ENCODE measurements around the gene IREB2.

IREB2 gene

DNA sequence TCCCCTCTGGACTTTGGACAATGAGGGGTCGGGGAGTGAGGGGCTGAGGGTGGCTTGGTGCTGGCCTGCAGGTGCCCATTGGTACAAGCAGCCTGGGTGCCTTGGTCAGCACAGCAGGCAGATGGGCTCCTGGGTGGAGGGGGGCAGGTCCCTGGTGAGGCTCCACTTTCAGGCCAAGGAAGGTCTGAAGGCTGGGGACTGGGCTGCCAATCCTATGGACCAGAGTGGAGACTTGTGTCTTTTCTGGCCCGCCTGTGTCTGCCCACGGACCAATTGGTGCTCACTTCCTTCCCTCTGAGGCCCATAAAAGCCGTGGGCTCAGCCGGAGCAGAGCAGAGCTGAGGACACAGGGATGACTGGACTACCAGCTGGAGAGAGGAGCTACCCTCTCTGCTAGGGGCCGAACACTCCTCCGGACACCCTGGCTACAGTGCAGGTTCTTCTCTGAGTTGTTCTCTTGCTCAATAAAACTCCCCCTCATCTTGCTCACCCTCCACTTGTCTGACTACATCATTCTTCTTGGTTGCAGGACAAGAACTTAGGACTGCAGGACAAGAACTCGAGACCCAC lies 31.9 kb upstream of the IREB2 start:
- DNase-seq (ENCODE audit: low read depth in 2 of 2) = no peak

DNA sequence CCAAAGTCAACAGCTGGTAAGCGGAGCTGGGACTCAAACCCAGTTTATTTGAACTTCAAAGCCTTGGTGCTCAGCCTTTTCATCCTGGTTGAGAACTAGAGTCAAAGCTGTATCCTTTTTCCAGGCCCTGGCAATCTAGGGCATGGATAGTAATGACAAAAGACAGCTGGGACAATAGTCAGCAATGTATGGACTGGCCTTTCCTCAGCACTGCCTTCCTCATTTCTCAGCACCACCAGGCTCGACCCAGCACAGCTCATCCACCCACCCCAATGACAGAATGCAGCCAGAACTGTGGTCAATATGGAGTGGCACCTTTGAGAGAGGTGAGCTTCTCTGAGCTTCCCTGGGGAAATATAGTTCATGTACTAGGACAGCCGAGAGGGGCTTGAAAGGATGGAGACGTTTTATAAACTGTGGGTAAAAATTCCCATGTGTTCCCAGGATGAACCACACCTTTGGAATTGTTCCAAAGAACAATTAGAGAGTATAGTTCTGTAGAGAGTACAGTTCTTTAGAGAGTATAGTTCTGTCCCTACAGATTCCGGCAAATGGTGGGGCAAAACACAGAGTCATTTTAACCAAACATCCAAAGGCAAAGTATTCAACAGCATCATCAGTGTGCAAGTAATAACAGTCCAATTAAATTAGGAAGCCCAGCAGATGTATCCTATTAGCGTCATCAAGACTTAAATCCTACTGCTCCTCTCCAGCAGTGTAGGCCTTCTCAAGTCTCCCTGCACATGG lies 30.2 kb upstream of the IREB2 start:
- DNase-seq (ENCODE audit: low read depth in 2 of 2) = no peak

DNA sequence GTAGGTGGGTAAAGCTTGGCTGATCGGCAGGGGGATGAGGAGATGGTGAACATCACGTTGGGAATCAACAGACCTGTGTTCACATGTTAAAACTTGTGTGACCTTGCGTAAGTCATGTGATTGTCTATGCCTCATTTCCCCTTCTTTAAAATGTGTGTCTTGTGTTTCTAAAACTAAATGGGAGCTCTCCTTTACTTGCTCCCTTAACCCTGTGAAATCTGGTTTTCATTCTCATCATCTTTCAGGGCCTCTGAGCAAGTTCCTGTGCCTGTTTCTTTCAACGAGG lies 29.7 kb upstream of the IREB2 start:
- DNase-seq (ENCODE audit: low read depth in 2 of 2) = no peak

DNA sequence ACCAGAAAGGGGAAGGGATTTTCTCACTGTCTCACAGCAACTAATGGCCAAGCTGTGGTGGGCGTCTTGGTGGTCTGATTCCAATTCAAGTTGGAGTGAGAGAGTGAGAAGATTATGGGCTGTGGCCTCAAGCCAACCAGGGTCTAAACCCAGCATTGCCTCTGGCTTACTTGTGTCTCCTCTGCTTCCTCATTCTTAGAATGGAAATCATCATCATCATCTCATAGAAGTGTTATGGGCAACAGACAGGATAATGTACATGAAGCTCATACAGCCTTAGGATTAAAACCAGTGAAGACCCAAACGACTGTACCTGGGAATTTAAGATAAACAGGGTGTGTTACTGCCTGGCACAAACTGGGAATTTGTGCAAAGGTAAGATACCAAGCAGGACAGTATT lies 29.1 kb upstream of the IREB2 start:
- no peak for DNase-seq (ENCODE audit: low read depth in 2 of 2)

DNA sequence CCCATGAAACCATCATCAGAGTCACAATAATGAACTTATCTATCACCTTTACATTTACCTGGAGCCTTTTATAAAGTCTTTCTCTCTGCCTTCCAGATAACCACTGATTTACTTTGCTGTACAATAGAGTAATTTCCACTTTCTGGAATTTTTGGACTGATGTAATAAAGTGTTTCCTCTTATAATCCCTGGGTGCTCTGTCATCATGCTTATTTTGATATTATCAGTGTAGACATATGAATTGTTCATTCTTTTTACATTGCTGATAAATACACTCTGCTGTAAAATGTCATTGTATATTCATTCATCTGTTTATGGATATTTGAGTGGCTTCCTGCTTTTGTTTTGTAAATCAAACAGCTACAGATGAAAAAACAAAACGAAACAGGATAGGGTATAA lies 27.0 kb upstream of the IREB2 start:
- DNase-seq (ENCODE audit: low read depth in 2 of 2) = no peak

DNA sequence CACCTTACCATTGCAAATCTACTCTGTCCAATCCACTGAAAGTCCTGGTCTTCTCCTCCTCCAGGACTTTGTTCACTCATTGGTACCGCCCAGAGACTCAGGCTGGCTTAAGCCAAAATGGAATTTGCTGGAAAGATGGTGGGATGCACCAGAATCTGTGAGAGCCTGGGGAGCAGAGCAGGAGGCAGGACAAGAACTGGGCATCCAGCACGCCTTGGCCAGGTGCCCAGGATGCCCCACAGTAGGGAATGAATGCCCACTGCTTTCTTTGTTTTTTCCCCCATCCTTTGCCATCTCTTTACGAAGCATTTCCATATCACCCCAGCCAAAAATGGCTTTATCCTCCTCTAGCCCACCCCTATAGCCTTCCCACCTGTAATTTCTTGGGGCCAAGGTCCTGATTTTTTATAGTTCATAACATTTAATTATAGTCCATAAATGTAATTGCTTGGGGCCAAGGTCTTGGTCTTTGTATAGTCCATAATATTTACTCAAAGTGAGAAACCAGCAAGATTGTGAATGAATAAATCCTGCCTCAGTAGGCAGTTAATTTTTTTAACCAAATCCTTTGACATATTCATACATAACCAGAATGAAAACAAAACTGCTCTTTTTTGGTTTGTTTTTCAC lies 23.3 kb upstream of the IREB2 start:
- DNase-seq (ENCODE audit: low read depth in 2 of 2) = no peak

DNA sequence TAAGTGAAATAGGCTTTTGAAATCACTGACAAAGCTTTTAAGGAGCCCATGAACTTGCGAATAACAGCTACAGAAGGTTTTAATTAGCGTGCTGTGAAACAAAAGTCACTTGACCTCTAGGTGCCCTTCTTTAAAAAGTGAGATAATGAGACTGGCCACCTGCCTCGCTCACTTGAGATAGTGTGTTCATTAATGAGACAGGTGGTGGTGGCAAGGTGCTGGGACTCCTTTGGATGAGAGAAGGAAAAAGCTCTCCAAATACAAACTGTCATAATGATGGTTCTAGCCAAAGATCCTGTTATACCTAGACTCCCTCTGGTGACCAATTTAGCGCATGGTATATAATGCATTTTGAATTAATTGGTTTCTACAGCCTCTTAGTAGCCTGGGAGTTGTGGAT lies 22.7 kb upstream of the IREB2 start:
- no peak for DNase-seq (ENCODE audit: low read depth in 2 of 2)

DNA sequence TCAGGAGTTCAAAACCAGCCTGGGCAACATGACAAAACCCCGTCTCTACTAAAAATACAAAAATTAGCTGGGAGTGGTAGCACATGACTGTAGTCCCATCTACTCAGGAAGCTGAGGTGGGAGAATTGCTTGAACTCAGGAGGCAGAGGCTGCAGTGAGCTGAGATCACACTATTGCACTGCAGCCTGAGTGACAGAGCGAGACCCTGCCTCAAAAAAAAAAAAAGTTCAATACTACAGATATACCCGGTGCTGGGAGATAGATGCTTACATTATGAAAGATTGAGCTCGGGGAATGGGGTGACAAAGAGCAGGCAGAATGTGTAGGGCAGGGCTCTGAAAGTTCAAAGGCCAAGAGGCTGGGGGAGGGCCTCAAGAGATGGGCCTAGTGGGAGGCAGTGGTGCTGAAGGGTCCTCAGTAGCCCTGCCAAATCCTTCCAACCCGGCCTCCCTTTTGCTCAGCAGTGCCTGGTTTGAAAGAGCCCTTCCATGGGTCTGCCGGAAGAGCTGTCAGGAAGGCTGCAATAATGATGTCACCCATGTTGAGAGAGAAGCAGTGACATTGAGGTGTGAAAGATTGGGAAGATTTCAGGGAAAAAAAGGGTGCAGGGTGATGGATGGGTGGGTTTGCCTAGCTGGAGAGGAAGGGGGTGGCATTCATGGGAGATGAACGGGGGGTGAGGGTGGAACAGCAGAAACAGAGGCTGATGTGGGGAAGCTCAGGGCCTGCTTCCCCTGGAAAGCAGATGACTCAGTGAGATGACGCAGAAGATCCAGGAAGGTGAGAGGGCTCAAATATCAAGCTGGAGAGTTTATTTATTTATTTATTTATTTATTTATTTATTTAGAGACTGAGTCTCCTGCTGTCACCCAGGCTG lies 20.0 kb upstream of the IREB2 start:
- DNase-seq (ENCODE audit: low read depth in 2 of 2) = no peak

DNA sequence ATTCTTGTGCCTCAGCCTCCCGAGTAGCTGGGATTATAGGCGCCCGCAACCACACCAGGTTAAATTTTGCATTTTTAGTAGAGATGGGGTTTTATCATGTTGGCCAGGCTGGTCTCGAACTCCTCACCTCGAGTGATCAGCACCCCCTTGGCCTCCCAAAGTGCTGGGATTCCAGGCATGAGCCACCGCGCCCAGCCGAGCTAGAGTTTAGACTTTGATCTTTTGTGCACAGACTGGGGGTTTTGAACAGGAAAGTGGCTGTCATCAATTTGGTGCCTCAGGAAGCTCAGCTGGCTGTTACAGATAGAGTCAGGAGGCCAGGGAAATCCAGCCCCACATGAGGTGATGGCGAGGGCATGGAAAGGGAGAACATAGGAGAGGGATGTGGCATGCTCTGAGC lies 19.3 kb upstream of the IREB2 start:
- no peak for DNase-seq (ENCODE audit: low read depth in 2 of 2)

DNA sequence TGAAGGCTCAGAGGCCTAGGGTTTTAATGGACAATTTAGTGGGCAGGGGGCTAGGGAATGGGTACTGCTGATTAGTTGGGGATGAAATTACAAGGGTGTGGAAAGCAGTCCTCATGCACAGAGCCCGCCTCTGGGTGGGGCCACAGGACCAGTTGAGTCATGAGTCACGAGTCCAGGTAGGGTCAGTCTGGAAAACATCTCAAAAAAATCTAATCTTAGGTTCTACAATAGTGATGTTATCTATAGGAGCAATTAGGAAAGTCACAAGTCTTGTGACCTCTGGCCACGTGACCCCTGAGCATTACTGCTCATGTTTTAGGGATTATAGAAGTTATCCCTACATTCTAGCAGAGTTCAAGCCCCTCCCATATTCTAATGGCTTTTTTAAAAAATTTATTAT lies 18.6 kb upstream of the IREB2 start:
- DNase-seq (ENCODE audit: low read depth in 2 of 2) = no peak

DNA sequence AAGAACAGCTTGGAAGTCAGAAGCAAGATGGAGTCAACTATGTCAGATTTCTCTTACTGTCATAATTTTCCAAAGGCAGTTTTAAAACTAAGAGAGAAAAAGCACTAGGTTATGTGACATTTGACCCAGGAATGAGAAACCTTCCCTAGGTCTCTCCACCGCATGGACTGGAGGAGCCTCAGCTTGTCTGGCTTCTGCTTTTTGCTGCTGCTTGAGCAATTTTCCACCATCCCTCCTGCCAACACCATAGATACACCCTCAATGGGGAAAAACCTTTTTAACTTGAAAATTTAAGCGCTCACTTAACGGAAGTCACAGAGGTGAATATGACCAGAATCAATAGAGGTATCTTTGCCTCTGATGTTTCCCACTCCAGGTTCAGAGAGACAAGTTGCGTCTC lies 17.8 kb upstream of the IREB2 start:
- DNase-seq (ENCODE audit: low read depth in 2 of 2) = no peak

DNA sequence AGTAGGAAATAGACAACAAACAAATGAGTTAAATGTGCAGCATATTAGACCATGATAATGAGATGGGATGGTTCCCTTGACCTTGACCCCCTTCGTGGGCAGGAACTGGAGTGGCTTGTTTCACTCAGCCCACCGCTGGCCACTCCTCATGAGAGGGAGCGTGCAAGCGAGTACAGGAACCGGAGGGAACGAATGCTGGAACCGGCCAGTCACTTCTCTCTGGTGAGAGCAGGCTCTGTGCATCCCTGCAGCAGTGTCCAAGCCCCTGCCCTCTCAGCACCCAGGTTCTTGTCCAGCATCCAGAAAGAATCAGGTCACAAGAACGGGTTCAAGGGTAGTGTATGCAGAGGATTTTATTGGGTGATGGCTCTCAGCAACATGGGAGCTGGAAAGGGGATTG lies 17.2 kb upstream of the IREB2 start:
- DNase-seq (ENCODE audit: low read depth in 2 of 2) = no peak

DNA sequence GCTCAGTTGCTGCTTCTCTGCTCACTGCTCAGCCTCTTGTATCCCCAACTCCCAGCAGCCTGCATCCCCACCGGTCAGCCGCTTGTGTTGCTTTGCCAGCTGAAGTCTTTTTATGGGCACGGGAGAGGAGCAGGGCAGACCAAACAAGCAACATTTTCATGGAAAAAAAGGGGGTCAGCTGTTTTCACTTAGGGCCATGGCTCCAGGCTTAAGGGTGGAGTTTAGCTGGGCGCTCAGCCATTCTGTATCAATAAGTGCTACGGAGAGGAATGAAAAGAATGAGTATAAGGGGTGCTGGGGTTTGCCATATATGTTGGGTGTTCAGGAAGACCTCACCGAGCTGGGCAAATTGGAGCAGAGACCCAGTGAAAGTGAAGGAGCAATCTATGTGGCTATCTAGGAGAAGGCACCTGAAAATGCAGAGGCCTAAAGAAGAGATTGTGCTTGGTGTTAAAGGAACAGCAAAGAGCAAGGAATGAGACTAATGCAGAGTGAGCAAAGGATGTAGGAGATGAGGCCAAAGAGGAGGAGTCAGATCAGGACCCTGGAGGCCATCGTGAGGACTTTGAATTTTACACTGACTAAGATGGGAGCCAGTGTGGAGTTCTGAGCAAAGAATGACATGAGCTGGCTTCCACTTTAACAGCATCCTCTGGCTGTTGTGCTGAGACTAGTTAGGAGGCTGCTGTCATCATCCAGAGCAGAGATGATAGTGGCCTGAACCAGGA lies 16.6 kb upstream of the IREB2 start:
- no peak for DNase-seq (ENCODE audit: low read depth in 2 of 2)

DNA sequence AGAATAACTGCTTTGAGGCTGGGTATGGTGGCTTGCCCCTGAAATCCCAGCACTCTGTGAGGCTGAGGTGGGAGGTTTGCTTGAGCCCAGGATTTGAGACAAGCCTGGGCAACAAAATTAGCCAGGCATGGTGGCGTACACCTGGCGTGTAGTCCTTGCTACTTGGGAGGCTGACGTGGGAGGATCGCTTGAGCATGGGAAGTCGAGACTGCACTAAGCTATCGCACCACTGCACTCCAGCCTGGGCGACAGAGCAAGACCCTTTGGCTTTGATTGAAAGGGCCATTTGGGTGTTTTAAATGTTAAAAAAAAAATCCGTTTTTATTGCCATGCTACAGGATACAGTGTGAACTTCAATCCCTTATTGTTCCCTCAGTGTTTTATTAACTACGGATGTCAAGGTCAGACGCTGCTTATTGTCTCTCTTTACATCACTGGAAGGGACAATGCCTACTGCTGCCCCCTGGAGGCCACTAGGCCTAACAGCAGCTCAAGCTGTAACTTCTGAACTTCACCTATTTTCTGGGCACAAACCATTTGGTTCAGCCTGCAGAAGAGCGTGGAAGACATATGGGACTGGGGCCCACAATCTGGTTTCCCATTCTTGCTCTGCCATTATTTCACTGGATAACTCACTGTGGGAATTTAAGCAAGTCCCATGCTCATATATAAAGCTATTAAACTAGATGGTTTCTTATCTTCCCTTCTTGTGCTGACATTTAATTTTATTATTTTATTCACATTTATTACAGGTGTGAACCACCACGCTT lies 15.3 kb upstream of the IREB2 start:
- peak; percentile 42 to 49 for DNase-seq (ENCODE audit: low read depth in 2 of 2)

DNA sequence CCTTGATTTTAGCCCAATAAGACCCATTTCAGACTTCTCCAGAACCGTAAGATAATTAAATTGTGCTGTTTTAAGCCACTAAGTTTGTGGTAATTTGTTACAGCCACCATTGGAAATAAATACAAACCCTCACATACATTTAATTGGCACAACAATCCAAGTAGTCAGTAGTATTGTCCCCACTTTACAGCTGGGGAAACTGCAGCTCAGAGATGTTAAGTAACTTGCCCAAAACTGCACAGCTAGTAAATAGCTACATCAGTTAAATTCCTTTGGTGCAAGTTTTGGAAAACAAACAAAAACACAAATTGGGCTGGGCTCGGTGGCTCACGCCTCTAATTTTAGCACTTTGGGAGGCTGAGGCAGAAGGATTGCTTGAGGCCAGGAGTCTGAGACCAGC lies 13.3 kb upstream of the IREB2 start:
- no peak for DNase-seq (ENCODE audit: low read depth in 2 of 2)

DNA sequence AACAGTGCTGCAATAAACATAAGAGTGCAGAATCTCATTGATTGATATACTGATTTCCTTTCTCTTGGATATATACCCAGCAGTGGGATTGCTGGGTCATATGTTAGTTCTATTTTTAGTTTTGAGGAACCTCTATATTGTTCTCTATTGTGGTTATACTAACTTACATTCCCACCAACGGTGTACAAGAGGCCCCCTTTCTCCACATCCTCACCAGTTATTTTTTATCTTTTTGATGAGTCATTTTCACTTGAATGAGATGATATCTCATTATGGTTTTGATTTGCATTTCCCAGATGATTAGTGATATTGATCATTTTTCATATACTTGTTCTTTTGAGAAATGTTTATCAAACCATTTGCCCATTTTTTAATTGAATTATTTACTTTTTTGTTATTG lies 12.4 kb upstream of the IREB2 start:
- DNase-seq (ENCODE audit: low read depth in 2 of 2) = no peak

DNA sequence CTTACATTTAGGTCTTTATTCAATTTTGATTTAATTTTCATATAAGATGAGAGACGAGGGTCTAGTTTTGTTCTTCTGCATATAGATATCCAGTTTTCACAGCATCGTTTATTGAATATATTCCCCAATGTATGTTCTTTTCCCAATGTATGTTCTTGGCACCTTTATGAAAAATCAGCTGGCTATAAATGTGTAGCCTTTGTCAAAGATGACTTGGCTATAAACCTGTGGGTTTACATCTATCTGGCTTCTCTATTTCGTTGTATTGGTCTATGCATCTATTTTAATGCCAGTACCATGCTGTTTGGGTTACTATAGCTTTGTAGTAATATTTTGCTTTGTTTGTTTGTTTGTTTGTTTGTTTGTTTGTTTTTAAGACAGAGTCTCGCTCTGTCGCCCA lies 11.7 kb upstream of the IREB2 start:
- no peak for DNase-seq (ENCODE audit: low read depth in 2 of 2)

DNA sequence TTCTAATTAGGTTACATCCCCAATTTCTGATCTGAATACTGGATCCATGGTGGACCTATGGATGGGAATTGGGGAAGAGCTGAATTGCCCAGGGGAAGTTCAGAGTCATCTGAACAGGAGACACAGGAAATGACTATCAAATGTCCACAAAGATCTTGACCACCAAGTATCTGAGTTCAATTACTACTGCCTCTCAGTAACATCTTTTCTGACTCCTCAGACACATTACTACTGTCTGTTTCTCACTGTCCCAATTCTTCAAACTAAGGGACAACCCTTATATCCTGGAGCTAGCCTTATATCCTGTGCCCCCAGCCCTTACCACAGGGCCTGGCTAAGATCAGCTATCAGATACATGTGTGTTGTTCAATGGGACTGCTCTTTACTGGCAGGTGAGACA lies 10.1 kb upstream of the IREB2 start:
- DNase-seq (ENCODE audit: low read depth in 2 of 2) = no peak

DNA sequence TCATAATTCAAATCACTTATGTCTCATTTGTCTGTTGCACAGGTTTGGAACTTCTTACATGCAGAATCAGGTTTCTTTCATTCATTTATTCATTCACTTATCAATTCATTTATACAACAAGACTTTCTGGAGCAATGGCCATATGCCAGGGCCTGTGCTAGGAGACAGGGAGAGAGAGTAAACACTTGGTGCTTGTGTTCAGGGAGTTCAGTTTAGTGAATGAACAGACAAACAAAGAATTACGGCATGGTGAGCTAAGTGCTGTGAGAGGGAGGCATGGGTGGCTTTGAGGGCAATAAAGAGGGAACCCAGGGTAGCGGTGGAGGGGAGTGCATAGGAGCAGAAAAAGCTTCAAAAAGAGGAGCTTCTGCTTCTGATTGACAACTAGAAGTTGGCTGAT lies 8.5 kb upstream of the IREB2 start:
- DNase-seq (ENCODE audit: low read depth in 2 of 2) = no peak

DNA sequence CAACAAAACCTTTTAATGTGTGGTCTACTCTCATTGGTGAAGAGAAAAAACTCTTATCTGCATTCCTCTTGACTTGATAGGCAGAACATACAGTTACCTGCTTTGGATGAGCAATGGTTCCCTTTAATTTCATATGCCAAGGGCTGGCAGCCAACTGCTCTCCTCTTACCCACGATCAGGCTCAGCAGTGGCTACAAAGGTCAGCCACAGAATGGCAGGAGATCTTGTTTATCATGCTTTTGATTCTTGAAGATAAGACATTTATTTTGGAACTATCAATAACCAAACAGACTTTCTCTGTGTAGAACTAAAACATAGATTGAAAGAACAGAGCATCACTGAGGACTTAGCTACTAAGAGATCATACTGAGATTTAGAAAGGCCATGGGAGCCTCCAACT lies 6.1 kb upstream of the IREB2 start:
- DNase-seq (ENCODE audit: low read depth in 2 of 2) = no peak

DNA sequence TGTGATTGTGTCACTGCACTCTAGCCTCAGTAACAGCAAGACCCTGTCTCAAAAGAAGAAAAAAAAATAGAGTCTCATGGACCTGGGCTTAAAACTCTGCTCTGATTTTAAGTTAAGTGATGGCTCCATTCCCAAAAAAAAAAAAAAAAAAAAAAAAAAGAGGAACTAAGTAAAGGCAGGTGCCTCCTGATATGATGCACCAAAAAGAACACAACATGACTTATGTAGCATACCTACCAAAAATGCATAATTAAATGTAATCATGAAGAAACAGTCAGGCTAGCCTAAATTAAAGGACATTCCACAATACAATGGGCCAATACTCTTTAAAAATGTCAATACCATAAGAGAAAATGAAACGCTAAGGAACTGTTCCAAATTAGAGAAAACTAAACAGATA lies 5.4 kb upstream of the IREB2 start:
- no peak for DNase-seq (ENCODE audit: low read depth in 2 of 2)
